HG02642 (cell line): Measurements from ENCODE around the gene ARMC5.
"Not testable (repeated sequence)": the region's sequence is repeated elsewhere in the genome, so short reads cannot be mapped to it uniquely, and the experiment has no call there.

Experiments used
- ATAC-seq: cut with Tn5 transposase; IDR thresholded peaks from one replicate; pipeline ENCODE4 v1.9.1; 2021; ENCODE audit warnings: mild to moderate bottlenecking; ENCODE audit not compliant: unreplicated experiment, poor library complexity

The ARMC5 gene

GRCh38 chr16:31458844-31459686 is at the start of gene ARMC5:
ARMC5 (plus strand) TSS chr16:31459501; CDS start chr16:31459525, 24 bp downstream.
- peak; percentile 76 for ATAC-seq

DNA sequence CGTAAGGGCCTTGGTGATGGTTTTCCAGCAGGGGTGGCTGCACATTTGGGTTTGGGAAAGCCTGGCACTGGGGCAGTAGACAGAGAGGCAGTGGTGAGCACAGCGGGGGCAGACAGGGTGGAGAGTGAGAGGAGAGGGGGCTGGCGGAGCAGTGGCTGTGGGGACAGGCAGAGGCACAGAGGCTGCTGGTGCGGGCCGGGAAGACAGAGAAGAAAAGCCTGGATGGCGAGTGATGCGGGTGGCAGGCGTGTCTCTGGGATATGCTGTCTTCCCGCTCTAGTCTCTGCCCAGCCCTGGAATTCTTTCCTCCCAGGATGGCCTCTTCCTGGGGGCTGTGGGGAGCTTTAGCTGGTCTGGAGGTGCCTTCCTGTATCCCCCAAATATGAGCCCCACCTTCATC is 49.2 kb upstream of the ARMC5 start:
- ATAC-seq = no peak

GRCh38 chr16:31411024-31411844 is 48.1 kb upstream of the ARMC5 start:
- ATAC-seq = no peak

DNA sequence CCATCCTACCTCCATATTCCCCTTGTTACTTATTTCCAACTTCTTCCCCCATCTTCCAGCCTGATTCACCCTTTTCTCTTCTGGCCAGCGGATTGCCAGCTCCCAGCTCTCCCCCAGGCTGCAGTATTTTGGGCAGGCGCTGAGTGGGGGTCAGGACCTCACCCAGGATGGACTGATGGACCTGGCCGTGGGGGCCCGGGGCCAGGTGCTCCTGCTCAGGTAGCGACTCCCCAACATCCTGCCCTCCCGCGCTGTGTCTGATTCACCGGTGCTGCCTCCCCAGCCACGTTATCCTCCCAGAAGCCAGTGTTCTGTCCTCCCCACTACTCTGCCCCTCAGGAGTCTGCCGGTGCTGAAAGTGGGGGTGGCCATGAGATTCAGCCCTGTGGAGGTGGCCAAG is 46.6 kb upstream of the ARMC5 start:
- ATAC-seq = no peak

- ATAC-seq = no peak
These were observed 45.9 kb upstream of the ARMC5 start for GRCh38 chr16:31413381-31413780.

- no peak for ATAC-seq
These were observed 45.4 kb upstream of the ARMC5 start for GRCh38 chr16:31413943-31414342.

DNA sequence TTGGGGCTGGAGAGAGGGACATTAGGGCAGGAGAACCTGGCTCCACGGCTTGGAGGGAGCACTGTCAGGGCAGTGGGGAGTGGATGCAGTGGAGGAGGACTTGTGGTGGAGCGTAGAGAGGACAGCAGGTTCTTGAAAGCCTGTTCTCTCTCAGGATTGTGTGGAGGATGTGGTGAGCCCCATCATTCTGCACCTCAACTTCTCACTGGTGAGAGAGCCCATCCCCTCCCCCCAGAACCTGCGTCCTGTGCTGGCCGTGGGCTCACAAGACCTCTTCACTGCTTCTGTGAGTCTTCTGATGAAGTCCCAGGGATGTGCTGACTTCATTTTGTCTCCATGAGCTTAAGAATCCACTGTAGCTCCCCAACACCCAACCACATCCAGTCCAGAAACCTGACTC is 44.6 kb upstream of the ARMC5 start:
- ATAC-seq = no peak

DNA sequence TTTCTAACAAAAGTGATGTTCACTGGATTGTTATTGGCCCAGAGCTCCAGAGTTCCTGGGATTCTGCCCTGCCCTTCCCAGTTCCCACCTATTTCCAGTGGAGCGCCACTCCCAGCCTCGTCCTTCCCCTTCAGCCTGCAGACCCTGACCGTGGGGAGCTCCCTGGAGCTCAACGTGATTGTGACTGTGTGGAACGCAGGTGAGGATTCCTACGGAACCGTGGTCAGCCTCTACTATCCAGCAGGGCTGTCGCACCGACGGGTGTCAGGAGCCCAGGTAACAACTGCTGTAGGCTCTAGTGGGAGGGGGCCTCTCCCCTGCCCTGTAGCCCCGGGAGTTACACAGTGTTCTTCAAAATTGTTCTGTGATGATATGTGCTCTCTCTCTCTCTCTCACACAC is 42.9 kb upstream of the ARMC5 start:
- no peak for ATAC-seq

DNA sequence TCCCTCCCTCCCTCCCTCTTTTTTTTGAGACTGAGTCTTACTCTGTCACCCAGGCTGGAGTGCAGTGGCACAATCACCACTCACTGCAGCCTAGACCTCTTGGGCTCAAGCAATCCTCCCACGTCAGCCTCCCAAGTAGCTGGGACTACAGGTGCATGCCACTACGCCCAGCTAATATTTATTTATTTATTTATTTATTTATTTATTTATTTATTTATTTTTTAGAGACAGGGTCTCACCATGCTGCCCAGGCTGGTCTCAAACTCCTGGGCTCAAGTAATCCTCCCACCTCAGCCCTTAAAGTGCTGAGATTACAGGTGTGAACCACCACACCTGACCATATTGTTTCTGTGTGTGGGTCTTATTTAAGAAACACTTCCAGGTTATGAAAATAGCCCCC is 42.3 kb upstream of the ARMC5 start:
- ATAC-seq = not testable (repeated sequence)

GRCh38 chr16:31417916-31418315 is 41.4 kb upstream of the ARMC5 start:
- ATAC-seq = no peak

- ATAC-seq = no peak
These were observed 39.3 kb upstream of the ARMC5 start for GRCh38 chr16:31420037-31420436.

GRCh38 chr16:31421587-31421986 is 37.7 kb upstream of the ARMC5 start:
- ATAC-seq = no peak

DNA sequence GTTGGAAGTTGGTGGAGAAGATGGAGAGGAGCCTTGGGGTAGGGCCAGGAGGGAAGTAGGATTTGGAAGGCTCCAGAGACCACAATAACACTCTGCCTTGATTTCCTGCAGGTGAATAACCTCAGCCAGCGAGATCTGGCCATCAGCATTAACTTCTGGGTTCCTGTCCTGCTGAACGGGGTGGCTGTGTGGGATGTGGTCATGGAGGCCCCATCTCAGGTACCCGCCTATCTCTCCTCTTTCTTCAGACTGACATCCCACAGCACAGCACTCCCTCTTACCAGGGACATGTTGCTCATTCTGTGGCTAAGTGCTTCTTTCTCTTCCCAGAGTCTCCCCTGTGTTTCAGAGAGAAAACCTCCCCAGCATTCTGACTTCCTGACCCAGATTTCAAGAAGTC is 36.1 kb upstream of the ARMC5 start:
- no peak for ATAC-seq

GRCh38 chr16:31423801-31424200 is 35.5 kb upstream of the ARMC5 start:
- no peak for ATAC-seq

GRCh38 chr16:31427441-31428278 is 31.6 kb upstream of the ARMC5 start:
- no peak for ATAC-seq

DNA sequence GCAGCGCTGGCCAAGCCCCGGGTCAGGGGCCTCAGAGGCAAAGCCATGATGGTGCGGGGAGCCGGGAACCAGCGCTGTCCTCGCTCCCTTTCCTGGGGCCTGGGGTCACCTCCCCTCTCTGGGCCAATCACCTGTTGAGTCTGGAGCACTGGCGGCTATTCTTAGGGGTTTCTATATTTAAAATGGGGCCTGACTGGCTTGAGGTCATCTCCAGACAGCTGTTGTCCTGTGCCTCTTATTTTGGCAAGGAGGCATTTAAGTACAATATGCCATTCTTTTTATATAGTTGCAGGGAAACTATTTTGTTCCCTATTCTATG is 31.1 kb upstream of the ARMC5 start, which contains the start of gene COX6A2:
TSS of gene COX6A2 (minus strand) at position 82 of the 319 bp plus-strand sequence. CDS start at position 47, 35 bp downstream.
- ATAC-seq = no peak

GRCh38 chr16:31428638-31429247 is 30.6 kb upstream of the ARMC5 start:
- ATAC-seq = no peak

DNA sequence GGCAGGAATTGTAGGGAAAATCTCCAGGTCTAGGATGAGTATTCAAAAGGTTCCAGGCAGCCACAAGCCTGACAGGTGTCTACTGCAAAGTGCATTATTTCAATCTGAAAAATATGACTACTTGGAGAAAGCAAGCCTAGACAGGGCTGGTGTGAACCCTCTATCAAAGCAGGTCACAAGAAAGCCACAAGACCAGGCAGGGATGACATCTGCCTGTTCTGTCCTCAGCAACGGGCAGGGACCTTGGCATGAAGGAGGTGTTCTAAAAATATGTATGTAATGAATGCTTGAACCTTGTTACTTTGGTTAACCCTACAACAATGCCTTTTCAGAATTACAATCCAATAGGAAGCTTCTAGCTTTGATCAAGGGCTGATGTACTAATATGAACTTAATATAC is 30.0 kb upstream of the ARMC5 start:
- no peak for ATAC-seq

- ATAC-seq = no peak
These were observed 29.5 kb upstream of the ARMC5 start for GRCh38 chr16:31429796-31430195.

GRCh38 chr16:31430380-31431052 is 28.8 kb upstream of the ARMC5 start:
- ATAC-seq = no peak
